Prostate gland (tissue), 2 donors: Measurements from ENCODE around the gene KCNIP2.

Experiments
- POLR2A ChIP-seq: fragments of 450-650 bp; IDR thresholded peaks from one replicate; pipeline ENCODE4 v1.6.1; 2016; ENCODE audit warnings: antibody characterized with exemption, mild to moderate bottlenecking
- POLR2AphosphoS5 ChIP-seq: sonication (generic); formaldehyde crosslinking; IDR thresholded peaks from one replicate; pipeline ENCODE4 v1.6.1; 2017; ENCODE audit warnings: antibody characterized with exemption
- TF ChIP-seq, protein P1 (sequence below), 4 experiments: fragments of 200-600 bp in 2 of 4; fragments of 450-650 bp in 2 of 4; sonication (generic) in 2 of 4; IDR thresholded peaks; 1 replicate in 3 of 4; 2 replicates in 1 of 4; pipeline ENCODE4 v1.5.1; 2016 to 2019; ENCODE audit warnings: antibody characterized with exemption in 4 of 4, mild to moderate bottlenecking in 2 of 4, moderate library complexity in 2 of 4

DNA sequence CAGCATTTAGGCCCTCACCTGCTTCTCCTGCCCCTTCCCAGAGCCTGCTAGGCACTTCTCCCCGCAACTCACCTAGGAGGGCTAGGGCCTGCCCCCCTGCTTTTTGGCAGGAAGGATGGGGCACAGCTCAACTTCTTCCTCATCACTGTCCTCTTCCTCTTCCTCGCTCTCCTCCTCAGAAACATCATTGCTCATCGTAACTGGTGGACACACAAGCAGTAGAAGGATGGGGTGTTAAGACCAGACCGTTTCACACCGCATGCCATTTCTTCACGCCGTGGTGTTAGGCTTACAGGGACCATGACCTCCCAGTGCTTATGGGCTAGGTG is 62.0 kb downstream of the KCNIP2 start:
- TF ChIP-seq, protein P1, sequence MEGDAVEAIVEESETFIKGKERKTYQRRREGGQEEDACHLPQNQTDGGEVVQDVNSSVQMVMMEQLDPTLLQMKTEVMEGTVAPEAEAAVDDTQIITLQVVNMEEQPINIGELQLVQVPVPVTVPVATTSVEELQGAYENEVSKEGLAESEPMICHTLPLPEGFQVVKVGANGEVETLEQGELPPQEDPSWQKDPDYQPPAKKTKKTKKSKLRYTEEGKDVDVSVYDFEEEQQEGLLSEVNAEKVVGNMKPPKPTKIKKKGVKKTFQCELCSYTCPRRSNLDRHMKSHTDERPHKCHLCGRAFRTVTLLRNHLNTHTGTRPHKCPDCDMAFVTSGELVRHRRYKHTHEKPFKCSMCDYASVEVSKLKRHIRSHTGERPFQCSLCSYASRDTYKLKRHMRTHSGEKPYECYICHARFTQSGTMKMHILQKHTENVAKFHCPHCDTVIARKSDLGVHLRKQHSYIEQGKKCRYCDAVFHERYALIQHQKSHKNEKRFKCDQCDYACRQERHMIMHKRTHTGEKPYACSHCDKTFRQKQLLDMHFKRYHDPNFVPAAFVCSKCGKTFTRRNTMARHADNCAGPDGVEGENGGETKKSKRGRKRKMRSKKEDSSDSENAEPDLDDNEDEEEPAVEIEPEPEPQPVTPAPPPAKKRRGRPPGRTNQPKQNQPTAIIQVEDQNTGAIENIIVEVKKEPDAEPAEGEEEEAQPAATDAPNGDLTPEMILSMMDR (IDR thresholded peaks at IDR 0.05), result no peak
- TF ChIP-seq POLR2A (no peak), POLR2AphosphoS5 (no peak)
